Stimulated activated CD4-positive, alpha-beta T cell treated with anti-CD3 and anti-CD28 coated beads, Interleukin-12 subunit alpha, Interleukin-12 subunit beta, amount 100 ng/mL, for 48 hours (primary cell): ENCODE measurements around the gene ACTR2.
"Not testable (repeated sequence)": the region's sequence is repeated elsewhere in the genome, so short reads cannot be mapped to it uniquely, and the experiment has no call there.

ENCODE experiments used
- DNase-seq, 3 donors: peaks; one replicate each; pipeline ENCODE4 v3.0.0-alpha.2; 2020; ENCODE audit warnings: low read depth in 2 of 3, low spot score in 1 of 3

The ACTR2 gene

GRCh38 chr2:65227456-65228262, at the start of gene ACTR2:
Gene ACTR2 (plus strand): TSS chr2:65227831. CDS start chr2:65227910, 79 bp downstream.
- DNase-seq, result peak; percentile 89 to 93 (median 92)

- DNase-seq, result no peak
These were observed 45.1 kb upstream of the ACTR2 start for GRCh38 chr2:65182570-65182969.

GRCh38 chr2:65183406-65183805, 44.2 kb upstream of the ACTR2 start:
- not testable (repeated sequence) for DNase-seq

- DNase-seq, result no peak
These were observed 42.6 kb upstream of the ACTR2 start for GRCh38 chr2:65185012-65185411.

- no peak for DNase-seq
These were observed 41.4 kb upstream of the ACTR2 start for GRCh38 chr2:65186093-65186868.

- peak; percentile 34 to 68 (median 48) for DNase-seq
These were observed 40.5 kb upstream of the ACTR2 start for GRCh38 chr2:65186872-65187851.

- no peak for DNase-seq
These were observed 34.2 kb upstream of the ACTR2 start for GRCh38 chr2:65193446-65193845.

- no peak for DNase-seq
These were observed 28.9 kb upstream of the ACTR2 start for GRCh38 chr2:65198737-65199136.

- DNase-seq, result no peak
These were observed 28.5 kb upstream of the ACTR2 start for GRCh38 chr2:65199166-65199565.

- no peak for DNase-seq
These were observed 27.7 kb upstream of the ACTR2 start for GRCh38 chr2:65199891-65200290.

GRCh38 chr2:65204461-65205210, 23.0 kb upstream of the ACTR2 start:
- DNase-seq, result no peak

- no peak for DNase-seq
These were observed 15.5 kb upstream of the ACTR2 start for GRCh38 chr2:65212115-65212514.

- no peak for DNase-seq
These were observed 15.0 kb upstream of the ACTR2 start for GRCh38 chr2:65212619-65213018.

- no peak for DNase-seq
These were observed 14.6 kb upstream of the ACTR2 start for GRCh38 chr2:65213035-65213434.

GRCh38 chr2:65214361-65214760, 13.3 kb upstream of the ACTR2 start:
- no peak for DNase-seq

GRCh38 chr2:65214843-65215242, 12.8 kb upstream of the ACTR2 start:
- no peak for DNase-seq

GRCh38 chr2:65215946-65216345, 11.7 kb upstream of the ACTR2 start:
- DNase-seq, result no peak

GRCh38 chr2:65220432-65221131, 7.0 kb upstream of the ACTR2 start:
- no peak for DNase-seq

GRCh38 chr2:65221275-65221674, 6.4 kb upstream of the ACTR2 start:
- DNase-seq, result not testable (repeated sequence)

GRCh38 chr2:65227020-65227455, 593 bp upstream of the ACTR2 start:
- no peak for DNase-seq
